Effector memory CD4-positive, alpha-beta T cell (primary cell): Measurements from ENCODE around the gene ARRDC2.

ENCODE experiments used
- DNase-seq, 3 donors: peaks; one replicate each; pipeline ENCODE4 v3.0.0-alpha.2; 2020
- H3K27ac ChIP-seq: 2 replicates; pipeline ENCODE4 v1.7.0; 2013; ENCODE audit warnings: mild to moderate bottlenecking, low read length, moderate library complexity; ENCODE audit not compliant: insufficient read depth, poor library complexity, severe bottlenecking
- H3K27me3 ChIP-seq: replicated peaks from 2 replicates; pipeline ENCODE4 v1.7.0; 2013; ENCODE audit warnings: mild to moderate bottlenecking, low read length; ENCODE audit not compliant: insufficient read depth, control insufficient read depth, poor library complexity, severe bottlenecking
- H3K36me3 ChIP-seq: 2 replicates; pipeline ENCODE4 v1.7.0; 2013; ENCODE audit warnings: mild to moderate bottlenecking, low read length, moderate library complexity; ENCODE audit not compliant: control insufficient read depth, insufficient read depth
- H3K4me1 ChIP-seq: 2 replicates; pipeline ENCODE4 v1.7.0; 2013; ENCODE audit warnings: low read length, mild to moderate bottlenecking; ENCODE audit not compliant: control insufficient read depth, insufficient read depth, poor library complexity, severe bottlenecking
- H3K4me3 ChIP-seq: 2 replicates; pipeline ENCODE4 v1.7.0; 2013; ENCODE audit warnings: low read length, low read depth, mild to moderate bottlenecking; ENCODE audit not compliant: insufficient read depth, poor library complexity, severe bottlenecking
- H3K9me3 ChIP-seq: 2 replicates; pipeline ENCODE4 v1.7.0; 2013; ENCODE audit warnings: mild to moderate bottlenecking, low read length, moderate library complexity; ENCODE audit not compliant: control insufficient read depth
- total RNA-seq, 3 donors: gene quantifications; one replicate each; lab custom pipeline; 2026; lab: John Stamatoyannopoulos, UW

The ARRDC2 gene
- 180 to 330 (median 235) reads per million in 3 donors for total RNA-seq

DNA sequence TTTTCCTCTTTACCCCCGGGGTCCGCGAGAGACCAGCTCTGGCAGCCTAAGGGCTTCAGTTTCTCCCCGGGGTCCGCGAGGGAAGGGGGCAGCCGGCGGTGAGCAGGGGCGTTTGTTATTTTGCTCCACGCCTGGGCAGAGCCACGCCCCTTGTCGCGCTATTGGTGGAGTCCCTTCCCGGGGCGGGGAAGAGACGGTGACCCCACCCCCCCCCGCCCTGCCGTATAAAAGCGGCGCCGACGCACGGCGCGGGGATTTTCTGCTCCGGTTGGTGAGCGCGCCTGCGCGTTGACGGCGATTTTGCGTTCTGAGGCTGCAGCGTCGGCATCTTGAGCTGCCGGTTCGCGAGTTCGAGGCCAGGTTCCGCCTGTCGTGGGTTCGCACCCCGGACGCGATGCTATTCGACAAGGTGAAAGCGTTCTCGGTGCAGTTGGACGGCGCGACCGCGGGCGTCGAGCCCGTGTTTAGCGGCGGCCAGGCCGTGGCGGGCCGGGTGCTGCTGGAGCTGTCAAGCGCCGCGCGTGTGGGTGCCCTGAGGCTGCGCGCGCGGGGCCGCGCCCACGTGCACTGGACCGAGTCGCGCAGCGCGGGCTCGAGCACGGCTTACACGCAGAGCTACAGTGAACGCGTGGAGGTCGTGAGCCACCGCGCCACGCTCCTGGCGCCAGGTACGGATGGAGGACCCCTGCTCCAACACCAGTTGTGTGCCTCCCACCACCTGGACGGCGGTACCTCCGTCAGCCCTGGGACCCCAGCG is at the start of gene ARRDC2:
TSS of gene ARRDC2 (plus strand) at position 254 of the 757 bp plus-strand sequence. CDS start at position 395, 141 bp downstream.
- peak; percentile 83 to 87 (median 84) for DNase-seq
- Histone ChIP-seq H3K27me3 (no peaks in the 10 kb centered on the region), H3K4me1 (peaks cover 27% of the 10 kb centered on the region), H3K36me3 (peaks cover 41% of the 10 kb centered on the region), H3K9me3 (no peaks in the 10 kb centered on the region), H3K4me3 (peak within 1 kb of the TSS; percentile 46), H3K27ac (peak within 1 kb of the TSS; percentile 86)

DNA sequence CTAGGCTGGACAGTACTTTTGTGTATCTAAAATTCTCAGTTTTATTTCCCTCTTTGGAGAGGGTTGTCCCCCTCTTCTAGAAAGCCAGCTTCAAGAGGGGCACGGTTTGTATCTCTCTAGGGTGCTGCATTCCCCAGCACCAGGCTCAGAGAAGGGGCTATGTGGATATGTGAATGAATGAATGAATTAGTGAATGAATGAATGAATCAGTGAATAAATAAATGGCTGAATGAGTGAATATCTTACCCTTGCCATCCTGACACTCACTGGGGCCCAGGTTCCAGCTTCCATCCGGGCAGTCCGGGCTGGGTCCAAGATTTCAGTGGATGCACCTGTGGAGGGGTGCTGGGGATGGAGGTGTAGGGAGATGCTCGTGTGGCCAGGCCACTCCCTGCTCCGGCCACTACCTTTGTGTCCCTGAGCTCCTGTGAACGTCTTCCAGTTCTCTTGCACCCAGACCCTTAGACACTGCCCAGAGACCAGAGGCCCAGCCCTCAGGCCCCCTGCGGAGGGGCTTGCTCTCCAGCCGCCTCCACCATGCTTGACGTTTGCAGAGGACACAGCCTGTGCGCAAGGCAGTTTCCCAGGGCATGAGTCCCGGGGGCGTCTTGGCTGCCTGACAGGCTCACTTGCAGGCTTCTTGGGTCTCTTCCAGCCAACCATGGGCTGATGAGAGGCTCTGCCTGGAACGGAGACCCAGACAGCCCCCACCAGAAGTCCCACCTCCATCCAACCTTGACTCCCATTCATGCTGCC is 43.9 kb upstream of the ARRDC2 start:
- no peak overlapping the region for H3K4me3 ChIP-seq
- H3K27ac ChIP-seq, result no peak overlapping the region
- no peak for DNase-seq
- no peaks in the 10 kb centered on the region for H3K9me3 ChIP-seq
- peaks cover 14% of the 10 kb centered on the region for H3K27me3 ChIP-seq
- no peaks in the 10 kb centered on the region for H3K36me3 ChIP-seq
- H3K4me1 ChIP-seq, result peaks cover 4% of the 10 kb centered on the region

DNA sequence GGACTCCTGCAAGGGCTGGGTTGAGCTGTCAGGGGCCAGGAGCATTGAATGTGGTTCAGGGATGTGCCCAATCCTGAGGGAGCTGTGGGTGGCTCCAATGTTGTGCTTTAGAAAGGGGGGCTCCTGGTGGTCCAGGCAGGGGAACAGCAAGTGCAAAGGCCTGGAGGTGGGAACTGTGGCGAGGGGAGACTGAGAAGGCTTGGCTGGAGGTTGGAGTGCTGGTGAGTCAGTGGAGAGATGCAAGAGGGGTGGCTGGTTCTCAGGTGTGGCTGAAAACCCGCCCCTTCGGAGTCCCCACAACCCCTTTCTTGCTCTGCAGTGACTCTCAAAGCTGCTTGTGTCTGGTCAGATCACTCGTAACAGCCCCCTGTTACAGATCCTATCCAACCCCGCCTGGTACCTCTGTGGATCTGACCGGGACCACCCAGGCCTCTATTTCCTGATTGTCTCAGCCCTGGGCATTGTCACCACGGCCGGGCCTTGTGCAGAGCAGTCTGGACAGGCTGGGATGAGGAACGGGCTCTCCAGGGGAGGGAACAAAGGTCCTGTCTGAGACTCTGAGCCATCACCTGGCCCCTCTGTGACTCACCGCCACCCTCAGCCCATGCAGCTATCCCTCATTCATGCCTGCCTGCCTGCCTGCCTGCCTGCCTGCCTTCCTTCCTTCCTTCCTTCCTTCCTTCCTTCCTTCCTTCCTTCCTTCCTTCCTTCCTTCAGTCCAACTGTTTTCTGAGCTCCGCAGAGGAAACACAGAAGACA is 42.4 kb upstream of the ARRDC2 start:
- H3K27me3 ChIP-seq, result peaks cover 14% of the 10 kb centered on the region
- no peak overlapping the region for H3K27ac ChIP-seq
- no peak for DNase-seq
- no peak overlapping the region for H3K4me3 ChIP-seq
- H3K9me3 ChIP-seq, result no peaks in the 10 kb centered on the region
- no peaks in the 10 kb centered on the region for H3K36me3 ChIP-seq
- H3K4me1 ChIP-seq, result peaks cover 4% of the 10 kb centered on the region

DNA sequence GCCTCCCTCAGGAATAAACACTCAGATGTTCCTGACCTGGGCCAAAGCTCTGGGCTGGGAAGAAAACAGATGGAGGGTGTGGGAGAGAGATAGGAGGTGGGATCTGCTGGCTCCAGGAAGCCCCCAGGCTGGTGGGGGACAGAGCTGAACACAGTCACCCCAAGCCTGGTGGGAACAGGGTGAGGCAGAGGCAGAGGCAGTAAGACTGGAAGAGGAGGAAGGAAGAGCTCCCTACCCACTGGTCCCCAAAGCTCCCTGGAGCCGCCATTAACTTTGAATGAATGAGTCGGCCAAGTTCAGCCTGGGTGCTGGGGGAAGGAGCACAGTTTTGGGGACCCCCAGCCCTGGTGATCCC is 41.9 kb upstream of the ARRDC2 start:
- Histone ChIP-seq H3K27ac (no peak overlapping the region), H3K4me3 (no peak overlapping the region), H3K36me3 (no peaks in the 10 kb centered on the region), H3K9me3 (no peaks in the 10 kb centered on the region), H3K4me1 (peaks cover 4% of the 10 kb centered on the region), H3K27me3 (peaks cover 14% of the 10 kb centered on the region)
- DNase-seq, result no peak

DNA sequence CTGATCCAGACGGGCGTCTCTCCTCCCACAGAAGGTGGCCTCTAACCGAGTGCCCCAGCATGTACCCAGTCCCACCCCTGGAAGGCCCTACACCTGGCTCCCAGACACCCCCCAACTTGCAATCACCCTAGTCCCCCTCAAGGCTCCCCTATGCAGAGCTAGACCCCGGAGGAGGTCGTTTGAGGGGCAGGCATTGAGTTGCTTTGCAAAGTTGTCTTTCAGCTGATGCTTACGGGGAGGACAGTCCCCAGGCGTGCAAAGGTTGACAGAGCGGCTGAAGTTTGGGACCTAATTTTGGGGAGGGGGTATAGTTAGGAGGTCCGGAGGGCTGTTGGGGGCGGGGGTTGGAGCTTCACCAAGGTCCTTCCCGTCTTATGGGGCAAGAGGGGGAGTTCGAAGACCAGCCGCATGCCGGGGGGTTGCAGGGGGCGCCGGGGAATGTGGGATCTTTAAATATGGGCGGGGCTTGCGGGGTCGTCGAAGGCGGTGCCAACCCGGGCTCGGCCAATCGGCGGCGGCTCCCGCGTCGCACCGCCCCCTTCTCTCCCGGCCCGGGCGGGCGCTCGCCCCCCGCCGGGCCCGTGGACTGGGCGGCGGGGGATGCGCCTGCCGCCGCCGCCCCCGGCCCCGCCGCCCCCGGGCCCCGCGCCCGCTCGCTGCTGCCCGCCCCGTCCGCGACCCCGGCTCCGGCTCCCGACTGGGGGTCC is 41.3 kb upstream of the ARRDC2 start, which contains the start of gene KCNN1:
TSS of gene KCNN1 (plus strand) at position 558 of the 707 bp plus-strand sequence. CDS start 6,782 bp downstream, outside the sequence.
- Histone ChIP-seq H3K4me1 (peaks cover 4% of the 10 kb centered on the region), H3K9me3 (no peaks in the 10 kb centered on the region), H3K27me3 (peaks cover 14% of the 10 kb centered on the region), H3K4me3 (no peak within 1 kb of the TSS), H3K36me3 (no peaks in the 10 kb centered on the region), H3K27ac (no peak within 1 kb of the TSS)
- no peak for DNase-seq

DNA sequence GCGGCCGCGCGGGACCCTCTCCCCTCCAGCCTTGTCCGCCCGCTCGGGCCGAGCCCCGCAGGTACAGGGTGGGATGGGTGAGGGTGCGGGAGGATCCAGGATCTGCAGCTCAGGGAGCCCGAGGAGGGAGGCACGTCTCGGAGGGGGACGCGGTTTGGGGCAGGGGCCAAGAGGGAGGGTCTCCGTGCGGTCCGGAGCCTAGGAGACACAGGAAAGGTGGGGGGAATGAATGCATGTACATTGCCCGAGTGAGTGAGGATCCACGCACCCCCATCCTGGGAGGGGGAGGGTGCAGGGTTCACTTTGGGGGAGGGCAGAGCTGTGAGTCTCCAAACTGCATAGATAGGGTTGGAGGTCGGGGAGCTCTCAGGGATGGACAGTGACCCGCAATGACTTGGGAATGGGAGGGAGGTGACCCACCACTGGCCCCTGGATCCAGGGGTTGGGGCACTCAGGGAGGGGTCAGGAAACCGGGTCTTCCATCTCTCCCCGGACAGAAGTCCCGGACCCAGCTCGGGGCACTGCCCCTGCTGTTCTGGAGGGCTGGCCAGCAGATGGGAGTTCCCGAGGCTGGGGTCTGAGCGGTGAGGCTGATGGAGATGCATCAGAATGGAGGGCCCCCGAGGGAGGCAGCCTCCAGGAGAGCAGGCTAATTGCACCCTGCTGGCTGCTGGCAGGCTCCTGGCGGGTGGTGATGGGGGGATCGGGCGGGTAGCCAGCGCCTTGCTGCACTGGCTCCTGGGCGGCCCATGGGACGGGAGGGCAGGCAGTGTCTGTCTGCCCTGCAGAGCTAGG is 40.5 kb upstream of the ARRDC2 start:
- H3K27ac ChIP-seq, result no peak overlapping the region
- H3K4me1 ChIP-seq, result peaks cover 4% of the 10 kb centered on the region
- DNase-seq, result no peak
- H3K4me3 ChIP-seq, result no peak overlapping the region
- no peaks in the 10 kb centered on the region for H3K36me3 ChIP-seq
- H3K27me3 ChIP-seq, result peaks cover 14% of the 10 kb centered on the region
- no peaks in the 10 kb centered on the region for H3K9me3 ChIP-seq

DNA sequence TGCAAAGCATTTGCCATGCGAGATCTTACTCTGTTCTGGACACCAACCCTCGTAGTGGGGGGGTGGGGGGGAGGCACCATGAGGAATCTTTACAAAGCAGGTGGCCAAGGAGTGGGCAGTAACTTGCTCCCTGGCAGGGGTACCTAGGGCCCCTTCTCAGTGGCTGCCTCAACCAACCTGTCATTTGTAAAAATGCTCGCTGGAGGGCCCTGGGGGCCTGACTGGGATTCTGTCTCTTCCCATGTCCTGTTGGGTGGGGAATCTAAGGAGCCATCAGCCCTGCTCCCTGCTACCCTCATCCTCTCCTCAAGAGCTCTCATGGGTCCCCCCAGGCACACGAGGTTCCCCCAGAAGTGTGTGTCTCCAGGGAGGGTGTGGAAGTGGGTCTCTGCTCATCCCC is 39.6 kb upstream of the ARRDC2 start:
- Histone ChIP-seq H3K27ac (no peak overlapping the region), H3K36me3 (no peaks in the 10 kb centered on the region), H3K9me3 (no peaks in the 10 kb centered on the region), H3K4me1 (peaks cover 4% of the 10 kb centered on the region), H3K27me3 (peaks cover 14% of the 10 kb centered on the region), H3K4me3 (no peak overlapping the region)
- no peak for DNase-seq

DNA sequence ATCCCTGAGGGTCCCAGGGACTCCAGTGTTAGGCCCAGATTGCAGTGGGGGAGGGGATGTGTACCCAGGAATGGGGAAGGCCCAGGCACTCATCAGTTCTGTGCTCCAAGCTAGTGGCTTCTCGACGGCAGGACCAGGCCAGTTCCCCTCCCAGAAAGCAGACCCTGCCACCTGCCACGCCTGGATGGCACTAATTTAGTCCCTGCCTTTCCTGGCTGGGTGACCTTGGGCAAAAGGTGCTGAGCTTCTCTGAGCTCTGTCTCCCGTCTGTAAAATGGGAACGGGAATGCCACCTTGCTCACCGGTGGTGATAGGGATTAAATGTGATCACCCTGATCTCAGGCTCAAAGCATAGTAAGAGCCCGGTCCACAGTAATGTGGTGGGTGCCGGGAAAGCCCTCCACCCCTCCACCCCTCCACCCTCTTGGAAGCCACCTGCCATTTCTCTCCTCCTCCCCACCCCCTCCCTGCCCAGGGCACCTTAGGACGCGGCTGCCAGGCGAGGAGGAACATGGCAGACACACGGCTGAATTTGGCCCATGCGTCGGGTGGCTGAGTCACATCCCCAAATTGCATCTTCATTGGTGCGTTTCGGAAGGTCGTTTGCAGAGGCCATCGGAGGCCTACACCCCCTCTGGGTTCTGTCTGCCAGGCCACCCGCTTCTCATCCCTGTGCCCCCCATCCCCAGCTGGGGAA is 38.7 kb upstream of the ARRDC2 start:
- Histone ChIP-seq H3K4me1 (peaks cover 4% of the 10 kb centered on the region), H3K27me3 (peaks cover 14% of the 10 kb centered on the region), H3K27ac (no peak overlapping the region), H3K9me3 (no peaks in the 10 kb centered on the region), H3K36me3 (no peaks in the 10 kb centered on the region), H3K4me3 (no peak overlapping the region)
- DNase-seq, result no peak
